Astrocyte of the cerebellum (primary cell): ENCODE measurements around the gene KRTAP10-12.
"Not testable (repeated sequence)": the region's sequence is repeated elsewhere in the genome, so short reads cannot be mapped to it uniquely, and the experiment has no call there.

Source experiments
- DNase-seq: peaks from one replicate; pipeline ENCODE4 v3.0.0-alpha.2; 2011; ENCODE audit warnings: low read depth
- H3K4me3 ChIP-seq: 2 replicates; pipeline ENCODE4 v1.5.1; 2011; ENCODE audit warnings: mild to moderate bottlenecking, low read depth, low read length, moderate library complexity
- CTCF ChIP-seq: IDR thresholded peaks from 2 replicates; pipeline ENCODE4 v1.5.1; 2012; ENCODE audit warnings: low read length, low read depth, moderate library complexity, mild to moderate bottlenecking; ENCODE audit errors: missing control alignments
- in situ Hi-C: cut with HindIII; loops from 2 replicates; pipeline ENCODE4 v1.10.0; 2017; ENCODE audit warnings: low sequenced_read_pairs

KRTAP10-12 gene

GRCh38 chr21:44684483-44684882, 12.5 kb upstream of the KRTAP10-12 start:
- DNase-seq, result no peak
- H3K4me3 ChIP-seq, result no peak overlapping the region
- in situ Hi-C loops, result no loop called here
- no peak for TF ChIP-seq CTCF

GRCh38 chr21:44685050-44685449, 11.9 kb upstream of the KRTAP10-12 start:
- in situ Hi-C loops, H3K4me3 ChIP-seq, DNase-seq: not testable (repeated sequence)

- no peak for DNase-seq
- no peak for TF ChIP-seq CTCF
- H3K4me3 ChIP-seq, result no peak overlapping the region
- in situ Hi-C loops, result no loop called here
Measured at GRCh38 chr21:44686000-44686781, 10.8 kb upstream of the KRTAP10-12 start.

- DNase-seq, result no peak
- in situ Hi-C loops, result no loop called here
- TF ChIP-seq CTCF, result no peak
- no peak overlapping the region for H3K4me3 ChIP-seq
Measured at GRCh38 chr21:44686843-44687561, 10.0 kb upstream of the KRTAP10-12 start.

- in situ Hi-C loops, result no loop called here
- DNase-seq, result no peak
- H3K4me3 ChIP-seq, result no peak overlapping the region
- no peak for TF ChIP-seq CTCF
Measured at GRCh38 chr21:44687671-44688070, 9.3 kb upstream of the KRTAP10-12 start.

DNA sequence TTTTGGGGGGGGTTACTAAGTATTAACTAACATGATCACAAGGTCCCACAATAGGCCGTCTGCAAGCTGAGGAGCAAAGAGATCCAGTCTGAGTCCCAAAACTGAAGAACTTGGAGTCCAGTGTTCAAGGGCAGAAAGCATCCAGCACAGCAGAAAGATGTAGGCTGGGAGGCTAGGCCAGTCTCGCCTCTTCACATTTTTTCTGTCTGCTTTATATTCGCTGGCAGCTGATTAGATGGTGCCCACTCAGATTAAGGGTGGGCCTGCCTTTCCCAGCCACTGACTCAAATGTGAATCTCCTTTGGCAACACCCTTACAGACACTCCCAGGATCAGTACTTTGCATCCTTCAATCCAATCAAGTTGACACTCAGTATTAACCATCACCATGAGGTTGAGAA, 7.2 kb upstream of the KRTAP10-12 start:
- not testable (repeated sequence) for DNase-seq, H3K4me3 ChIP-seq
- in situ Hi-C loops, result loop anchor here (5.0 kb wide), 1 partner anchor 42 kb away; the partner anchor contains the start of gene KRTAP10-11

DNA sequence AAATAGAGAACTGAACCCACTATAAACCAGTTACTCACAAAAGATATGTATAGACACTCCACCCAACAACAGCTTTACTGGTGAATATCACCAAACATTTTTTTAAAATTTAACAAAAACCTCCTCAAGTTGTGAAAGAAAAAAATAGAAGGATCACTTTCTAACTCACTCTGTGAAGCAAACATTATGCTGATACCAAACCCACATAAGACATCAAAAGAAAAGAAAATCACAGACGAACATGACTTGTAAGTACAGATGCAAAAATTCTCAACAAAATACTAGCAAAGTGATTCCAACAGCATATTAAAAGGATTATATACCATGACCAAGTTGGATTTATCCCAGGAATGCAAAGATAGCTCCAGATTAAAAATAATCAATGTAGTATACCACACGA, 5.3 kb upstream of the KRTAP10-12 start:
- no peak for DNase-seq
- H3K4me3 ChIP-seq, result no peak overlapping the region
- in situ Hi-C loops, result loop anchor here (5.0 kb wide), 1 partner anchor 44 kb away; the partner anchor contains the start of gene KRTAP10-11
- TF ChIP-seq CTCF, result no peak
